Neural crest cell (in vitro differentiated cells): Measurements from ENCODE around the gene NUDT6. TPM values are rescaled to one million over a fixed set of nuclear protein-coding genes. Genes with fewer than 3 reads are reported as not detected.
A peak's percentile ranks its signal among the peaks of the same experiment; 100 is the strongest.
"Not testable (repeated sequence)": the region's sequence is repeated elsewhere in the genome, so short reads cannot be mapped to it uniquely, and the experiment has no call there.

Source experiments
- DNase-seq: peaks from one replicate; pipeline ENCODE4 v3.0.0; 2021; ENCODE audit warnings: low read depth, mixed read lengths, low spot score
- H3K27ac Mint-ChIP-seq: one replicate; pipeline ENCODE4 v1.8.0; 2021; ENCODE audit warnings: mild to moderate bottlenecking, mixed read lengths; ENCODE audit not compliant: unreplicated experiment
- H3K27me3 Mint-ChIP-seq: 2 replicates; pipeline ENCODE4 v1.8.0; 2021; ENCODE audit warnings: low read depth, mild to moderate bottlenecking, mixed read lengths
- H3K36me3 Mint-ChIP-seq: 2 replicates; pipeline ENCODE4 v1.8.0; 2021; ENCODE audit warnings: low read depth, mild to moderate bottlenecking, mixed read lengths
- H3K4me1 Mint-ChIP-seq: 2 replicates; pipeline ENCODE4 v1.8.0; 2021; ENCODE audit warnings: mixed read lengths
- H3K4me3 Mint-ChIP-seq: one replicate; pipeline ENCODE4 v1.8.0; 2021; ENCODE audit warnings: mild to moderate bottlenecking, mixed read lengths
- H3K9me3 Mint-ChIP-seq: 2 replicates; pipeline ENCODE4 v1.8.0; 2021; ENCODE audit warnings: mixed read lengths
- total RNA-seq: library from RNA; stranded (reverse); gene quantifications from 2 replicates; pipeline ENCODE4 v1.2.1, GENCODE V29; 2021
- TF ChIP-seq, protein P1 (sequence below): fragments of 200-600 bp; sonication (generic); conservative IDR thresholded peaks from 2 replicates; pipeline ENCODE4 v1.5.0; 2021; ENCODE audit warnings: antibody characterized with exemption, mild to moderate bottlenecking

Gene NUDT6
- total RNA-seq, 1 donor from 2014 or later: 10.2 TPM

DNA sequence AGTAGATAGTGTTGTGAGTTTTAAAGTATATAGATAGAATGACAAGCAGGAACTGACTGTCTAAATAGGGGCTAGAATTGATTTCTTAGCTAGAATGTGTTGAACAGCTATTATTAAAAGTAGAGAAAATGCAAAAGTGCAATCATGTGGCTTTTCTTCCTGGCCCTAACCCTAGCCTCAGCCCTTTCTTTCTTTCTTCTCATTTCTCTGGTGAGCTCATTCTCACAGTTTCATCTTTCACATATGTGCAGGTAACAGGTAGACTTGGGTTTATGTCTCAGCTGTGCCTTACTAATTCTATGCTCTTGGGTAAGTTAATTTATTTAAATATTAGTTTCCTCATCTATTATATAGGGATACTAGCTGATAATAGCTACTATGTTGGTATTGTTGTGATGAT, 70.8 kb downstream of the NUDT6 start:
- no peak for DNase-seq
- Mint-ChIP-seq H3K9me3 (peaks cover 4% of the 10 kb centered on the region), H3K36me3 (peaks cover 16% of the 10 kb centered on the region), H3K27me3 (no peaks in the 10 kb centered on the region), H3K4me3 (no peak overlapping the region), H3K4me1 (peaks cover 15% of the 10 kb centered on the region), H3K27ac (no peak overlapping the region)
- TF ChIP-seq, protein P1, sequence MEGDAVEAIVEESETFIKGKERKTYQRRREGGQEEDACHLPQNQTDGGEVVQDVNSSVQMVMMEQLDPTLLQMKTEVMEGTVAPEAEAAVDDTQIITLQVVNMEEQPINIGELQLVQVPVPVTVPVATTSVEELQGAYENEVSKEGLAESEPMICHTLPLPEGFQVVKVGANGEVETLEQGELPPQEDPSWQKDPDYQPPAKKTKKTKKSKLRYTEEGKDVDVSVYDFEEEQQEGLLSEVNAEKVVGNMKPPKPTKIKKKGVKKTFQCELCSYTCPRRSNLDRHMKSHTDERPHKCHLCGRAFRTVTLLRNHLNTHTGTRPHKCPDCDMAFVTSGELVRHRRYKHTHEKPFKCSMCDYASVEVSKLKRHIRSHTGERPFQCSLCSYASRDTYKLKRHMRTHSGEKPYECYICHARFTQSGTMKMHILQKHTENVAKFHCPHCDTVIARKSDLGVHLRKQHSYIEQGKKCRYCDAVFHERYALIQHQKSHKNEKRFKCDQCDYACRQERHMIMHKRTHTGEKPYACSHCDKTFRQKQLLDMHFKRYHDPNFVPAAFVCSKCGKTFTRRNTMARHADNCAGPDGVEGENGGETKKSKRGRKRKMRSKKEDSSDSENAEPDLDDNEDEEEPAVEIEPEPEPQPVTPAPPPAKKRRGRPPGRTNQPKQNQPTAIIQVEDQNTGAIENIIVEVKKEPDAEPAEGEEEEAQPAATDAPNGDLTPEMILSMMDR: no peak

DNA sequence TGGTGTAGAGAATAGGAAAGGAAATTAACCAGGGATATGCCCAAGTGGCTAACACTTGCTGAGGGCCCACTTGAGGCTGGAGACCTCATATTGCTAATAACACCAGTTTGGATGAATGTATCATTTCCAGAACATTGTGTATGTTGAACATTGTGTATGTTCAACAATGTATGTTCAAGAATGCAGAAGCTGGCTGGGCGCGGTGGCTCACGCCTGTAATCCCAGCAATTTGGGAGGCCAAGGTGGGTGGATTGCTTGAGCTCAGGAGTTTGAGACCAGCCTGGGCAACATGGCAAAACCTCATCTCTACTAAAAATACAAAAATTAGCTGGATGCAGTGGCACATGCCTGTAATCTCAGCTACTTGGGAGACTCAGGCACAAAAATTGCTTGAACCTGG, 72.6 kb downstream of the NUDT6 start:
- DNase-seq, H3K4me3 Mint-ChIP-seq, H3K9me3 Mint-ChIP-seq, H3K27ac Mint-ChIP-seq, H3K27me3 Mint-ChIP-seq: not testable (repeated sequence)
- Mint-ChIP-seq H3K36me3 (peaks cover 19% of the 10 kb centered on the region), H3K4me1 (peaks cover 18% of the 10 kb centered on the region)

DNA sequence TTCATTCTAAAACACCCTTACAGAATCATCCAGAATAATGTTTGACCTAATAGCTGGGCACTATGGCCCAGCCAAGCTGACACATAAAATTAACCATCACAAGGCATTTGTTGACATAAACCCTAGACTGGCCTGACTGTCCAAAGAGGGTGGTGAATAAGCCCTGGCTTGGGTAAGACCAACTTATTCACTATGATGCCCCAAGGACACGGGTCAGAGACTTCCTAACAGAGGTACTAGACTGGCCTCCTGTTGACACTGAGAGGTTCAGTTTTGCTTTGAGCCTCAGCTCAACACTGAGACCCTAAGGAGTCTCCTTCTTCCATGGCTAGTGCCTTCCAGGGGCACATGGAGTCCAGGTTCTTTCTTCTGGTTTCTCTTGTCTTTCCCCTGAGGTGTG, 74.5 kb downstream of the NUDT6 start:
- H3K9me3 Mint-ChIP-seq: peaks cover 9% of the 10 kb centered on the region
- peaks cover 23% of the 10 kb centered on the region for H3K36me3 Mint-ChIP-seq
- TF ChIP-seq, protein P1: no peak
- no peak for DNase-seq
- peaks cover 8% of the 10 kb centered on the region for H3K4me1 Mint-ChIP-seq
- H3K4me3 Mint-ChIP-seq: no peak overlapping the region
- H3K27ac Mint-ChIP-seq: peak overlapping the region; percentile 15
- H3K27me3 Mint-ChIP-seq: no peaks in the 10 kb centered on the region

DNA sequence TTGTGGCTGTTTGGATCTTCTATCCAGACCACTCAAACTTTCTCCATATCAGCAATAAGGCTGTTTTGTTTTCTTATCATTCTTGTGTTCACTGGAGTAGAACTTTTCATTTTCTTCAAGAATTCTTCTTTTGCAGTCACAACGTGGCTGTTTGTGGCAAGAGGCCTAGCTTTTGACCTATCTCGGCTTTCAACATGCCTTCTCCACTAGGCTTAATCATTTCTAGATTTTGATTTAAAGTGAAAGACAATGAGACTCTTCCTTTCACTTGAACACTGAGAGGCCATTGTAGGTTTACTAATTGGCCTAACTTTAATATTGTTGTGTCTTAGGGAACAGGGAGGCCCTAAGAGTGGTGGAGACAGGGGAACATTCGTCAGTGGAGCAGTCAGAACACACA, 76.6 kb downstream of the NUDT6 start:
- Mint-ChIP-seq H3K36me3 (peaks cover 24% of the 10 kb centered on the region), H3K27me3 (no peaks in the 10 kb centered on the region), H3K4me1 (peaks cover 10% of the 10 kb centered on the region), H3K9me3 (peaks cover 10% of the 10 kb centered on the region), H3K4me3 (no peak overlapping the region), H3K27ac (peak overlapping the region; percentile 46)
- TF ChIP-seq, protein P1: no peak
- DNase-seq: no peak

DNA sequence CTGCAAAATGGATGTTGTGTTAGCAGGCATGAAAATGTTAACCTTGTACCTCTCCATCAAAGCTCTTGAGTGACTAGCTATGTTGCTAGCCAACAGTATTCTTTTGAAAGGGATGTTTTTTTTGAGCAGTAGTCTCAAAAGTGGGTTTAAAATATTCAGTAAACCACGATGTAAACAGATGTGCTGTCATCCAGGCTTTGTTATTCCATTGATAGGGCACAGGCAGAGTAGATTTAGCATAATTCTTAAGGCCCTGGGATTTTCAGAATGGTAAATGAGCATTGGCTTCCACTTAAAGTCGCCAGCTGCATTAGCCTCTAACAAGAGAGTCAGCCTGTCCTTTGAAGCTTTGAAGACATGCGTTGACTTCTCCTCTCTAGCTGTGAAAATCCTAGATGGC, 77.3 kb downstream of the NUDT6 start:
- H3K9me3 Mint-ChIP-seq: peaks cover 10% of the 10 kb centered on the region
- H3K36me3 Mint-ChIP-seq: peaks cover 24% of the 10 kb centered on the region
- H3K4me1 Mint-ChIP-seq: peaks cover 10% of the 10 kb centered on the region
- H3K27ac Mint-ChIP-seq: no peak overlapping the region
- no peaks in the 10 kb centered on the region for H3K27me3 Mint-ChIP-seq
- no peak for DNase-seq
- TF ChIP-seq, protein P1: no peak
- no peak overlapping the region for H3K4me3 Mint-ChIP-seq

DNA sequence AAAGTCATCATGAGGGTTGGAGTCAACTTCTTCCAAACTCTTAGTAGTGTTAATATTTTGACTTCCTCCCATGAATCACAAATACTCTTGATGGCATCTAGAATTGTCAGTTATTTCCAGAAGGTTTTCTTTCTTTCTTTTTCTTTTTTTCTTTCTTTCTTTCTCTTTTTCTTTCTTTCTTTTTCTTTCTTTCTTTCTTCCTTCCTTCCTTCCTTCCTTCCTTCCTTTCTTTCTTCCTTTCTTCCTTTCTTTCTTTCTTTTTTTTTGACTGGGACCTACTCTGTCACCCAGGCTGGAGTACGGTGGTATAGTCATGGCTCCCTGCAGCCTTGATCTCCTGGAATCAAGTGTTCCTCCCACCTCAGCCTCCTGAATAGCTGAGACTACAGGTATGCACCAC, 78.0 kb downstream of the NUDT6 start:
- not testable (repeated sequence) for H3K4me3 Mint-ChIP-seq, H3K27ac Mint-ChIP-seq, H3K4me1 Mint-ChIP-seq, DNase-seq, H3K9me3 Mint-ChIP-seq, H3K27me3 Mint-ChIP-seq
- peaks cover 30% of the 10 kb centered on the region for H3K36me3 Mint-ChIP-seq
